ENCODE data around the gene INSR. TPM values are rescaled to one million over a fixed set of nuclear protein-coding genes. Genes with fewer than 3 reads are reported as not detected.
"Not testable (repeated sequence)": the region's sequence is repeated elsewhere in the genome, so short reads cannot be mapped to it uniquely, and the experiment has no call there.

INSR gene
- total and polyA plus RNA-seq, 2 experiments from 2014 or later = 19.2 to 52.1 TPM

DNA sequence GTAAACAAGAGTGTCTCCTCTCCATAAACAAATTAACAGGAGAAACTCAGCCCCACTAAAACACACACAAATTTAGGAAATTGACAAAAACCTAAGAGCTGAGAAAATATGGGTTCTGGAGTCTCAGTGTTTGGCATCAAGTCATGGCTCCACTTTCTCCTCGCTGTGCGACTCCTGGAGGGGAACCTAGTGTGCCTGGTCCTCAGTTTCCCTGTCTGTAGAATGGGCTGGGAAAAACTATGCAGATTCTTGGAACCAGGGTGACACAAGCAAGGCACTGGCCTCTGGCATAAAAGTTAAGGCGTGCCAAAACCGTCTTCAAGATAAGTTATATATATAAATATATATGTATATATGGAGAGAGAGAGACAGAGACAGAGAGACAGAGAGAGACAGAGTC lies 83.9 kb downstream of the INSR start:
- Mint-ChIP-seq H3K27ac (no peak overlapping the region), H3K36me3 (ENCODE audit: low read depth) (no peaks in the 10 kb centered on the region), H3K27me3 (ENCODE audit: insufficient read depth, low read depth, poor library complexity) (peaks cover 5% of the 10 kb centered on the region), H3K4me3 (no peak overlapping the region), H3K4me1 (peaks cover 37% of the 10 kb centered on the region), H3K9me3 (no peaks in the 10 kb centered on the region)
- Histone ChIP-seq H3K36me3 (ENCODE audit: insufficient read depth) (no peaks in the 10 kb centered on the region), H3K27ac (ENCODE audit: low read depth) (no peak overlapping the region), H2AFZ (no peak overlapping the region), H3K4me3 (no peak overlapping the region), H3K9me2 (ENCODE audit: insufficient read depth) (no peaks in the 10 kb centered on the region), H3K4me2 (no peak overlapping the region), H3K27me3 (ENCODE audit: insufficient read depth) (no peaks in the 10 kb centered on the region), H3K4me1 (ENCODE audit: insufficient read depth) (peaks cover 35% of the 10 kb centered on the region), H4K20me1 (replicated peaks; ENCODE audit: insufficient read depth) (no peaks in the 10 kb centered on the region), H3K79me2 (replicated peaks; ENCODE audit: insufficient read depth) (peaks cover 15% of the 10 kb centered on the region), H3F3A (replicated peaks; ENCODE audit: low read depth) (peaks cover 11% of the 10 kb centered on the region; the same call in 1 of the 2 replicates)
- DNase-seq (ENCODE audit: low spot score) = no peak
- TF ChIP-seq POLR2AphosphoS5 (IDR thresholded peaks at IDR 0.05; ENCODE audit: low read depth) (no peak), EZH2phosphoT487 (IDR thresholded peaks at IDR 0.05; ENCODE audit: unreplicated experiment) (no peak), CREB1 (CRISPR knock-in tag; IDR thresholded peaks at IDR 0.05; ENCODE audit: low read depth) (no peak), ZNF462 (CRISPR knock-in tag; IDR thresholded peaks at IDR 0.05) (no peak), REST (IDR thresholded peaks at IDR 0.05; ENCODE audit: unreplicated experiment) (no peak), STAT1 (IDR thresholded peaks at IDR 0.05; ENCODE audit: unreplicated experiment) (no peak), ZNF331 (CRISPR knock-in tag; IDR thresholded peaks at IDR 0.05; ENCODE audit: low read depth) (no peak), JUNB (IDR thresholded peaks at IDR 0.05; ENCODE audit: unreplicated experiment) (no peak), ZNF114 (CRISPR knock-in tag; IDR thresholded peaks at IDR 0.05) (no peak), EZH2 (IDR thresholded peaks at IDR 0.05; ENCODE audit: low read depth, unreplicated experiment) (no peak)
- ATAC-seq = no peak

DNA sequence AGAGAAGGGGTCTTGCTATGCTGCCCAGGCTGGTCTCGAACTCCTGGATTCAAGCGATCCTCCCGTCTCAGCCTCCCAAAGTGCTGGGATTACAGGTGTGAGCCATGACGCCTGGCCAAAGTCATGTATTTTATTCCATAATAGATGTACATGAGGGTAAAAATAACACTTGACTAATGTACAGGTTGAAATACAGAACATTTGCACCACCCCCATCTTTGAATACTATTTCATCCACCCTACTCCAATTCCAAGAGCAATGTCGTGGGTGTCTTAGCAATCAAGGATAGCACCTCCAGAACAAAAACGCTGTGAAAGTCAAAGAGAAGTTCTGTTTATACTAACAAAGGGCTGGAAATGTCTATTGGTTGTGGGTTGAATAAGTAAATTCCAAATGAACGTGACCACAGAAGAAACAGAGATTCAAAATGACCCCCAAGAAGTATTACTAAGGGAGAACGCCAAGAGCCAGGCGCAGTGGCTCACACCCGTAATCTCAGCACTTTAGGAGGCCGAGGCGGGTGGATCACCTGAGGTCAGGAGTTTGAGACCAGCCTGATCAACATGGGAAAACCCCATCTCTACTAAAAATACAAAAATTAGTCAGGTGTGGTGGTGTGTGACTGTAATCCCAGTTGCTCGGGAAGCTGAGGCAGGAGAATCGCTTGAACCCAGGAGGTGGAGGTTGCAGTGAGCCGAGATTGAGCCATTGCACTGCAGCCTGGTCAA lies 84.5 kb downstream of the INSR start:
- peak overlapping the region; percentile 26; the same call in 1 of the 2 replicates for H3K4me2 ChIP-seq
- not testable (repeated sequence) for DNase-seq (ENCODE audit: low spot score); H2AFZ ChIP-seq; H3K36me3 Mint-ChIP-seq (ENCODE audit: low read depth); H3K27me3 Mint-ChIP-seq (ENCODE audit: insufficient read depth, low read depth, poor library complexity); H3K9me2 ChIP-seq (ENCODE audit: insufficient read depth); H3K4me3 ChIP-seq; H3K36me3 ChIP-seq (ENCODE audit: insufficient read depth); ATAC-seq; H4K20me1 ChIP-seq (replicated peaks; ENCODE audit: insufficient read depth); H3K27ac ChIP-seq (ENCODE audit: low read depth); H3K9me3 Mint-ChIP-seq; H3K27me3 ChIP-seq (ENCODE audit: insufficient read depth); H3K27ac Mint-ChIP-seq; H3K4me3 Mint-ChIP-seq
- H3K4me1 ChIP-seq (ENCODE audit: insufficient read depth) = peaks cover 29% of the 10 kb centered on the region
- peaks cover 31% of the 10 kb centered on the region for H3K4me1 Mint-ChIP-seq
- peaks cover 11% of the 10 kb centered on the region; the same call in 1 of the 2 replicates for H3F3A ChIP-seq (replicated peaks; ENCODE audit: low read depth)
- H3K79me2 ChIP-seq (replicated peaks; ENCODE audit: insufficient read depth) = peaks cover 15% of the 10 kb centered on the region
